SK-N-SH treated with all-trans-retinoic acid at 6 μM for 48 hours (cell line): Measurements from ENCODE around the gene ASIC3.

Source experiments
- ATAC-seq: fragments of 200-7000 bp; cut with Tn5 transposase; 3 replicates; pipeline ENCODE4 v1.9.1; 2020; ENCODE audit warnings: mild to moderate bottlenecking, moderate library complexity
- ARNTL ChIP-seq: fragments of 450-650 bp; formaldehyde crosslinking; IDR thresholded peaks from 2 replicates; pipeline ENCODE4 v1.5.0; 2020; ENCODE audit warnings: low read depth, mild to moderate bottlenecking, moderate library complexity, borderline replicate concordance
- BACH2 ChIP-seq: fragments of 250-450 bp; sonication (Bioruptor Pico); IDR thresholded peaks from 2 replicates; pipeline ENCODE4 v1.9.0; 2021; ENCODE audit warnings: mild to moderate bottlenecking, borderline replicate concordance
- CREB5 ChIP-seq: fragments of 250-450 bp; sonication (Bioruptor Pico); IDR thresholded peaks from 2 replicates; pipeline ENCODE4 v1.5.1; 2020; ENCODE audit warnings: low read depth, mild to moderate bottlenecking, moderate library complexity
- CSDC2 ChIP-seq: fragments of 250-450 bp; sonication (Bioruptor Pico); IDR thresholded peaks from 2 replicates; pipeline ENCODE4 v1.5.0; 2020; ENCODE audit warnings: mild to moderate bottlenecking, moderate library complexity
- CSRNP3 ChIP-seq: fragments of 250-450 bp; sonication (Bioruptor Pico); IDR thresholded peaks from 2 replicates; pipeline ENCODE4 v1.5.1; 2021; ENCODE audit warnings: mild to moderate bottlenecking, moderate library complexity
- ESRRG ChIP-seq: fragments of 250-450 bp; sonication (Bioruptor Pico); IDR thresholded peaks from 2 replicates; pipeline ENCODE4 v1.6.1; 2021; ENCODE audit warnings: mild to moderate bottlenecking
- GLIS3 ChIP-seq: fragments of 250-450 bp; sonication (Bioruptor Pico); IDR thresholded peaks from 2 replicates; pipeline ENCODE4 v1.5.0; 2020; ENCODE audit warnings: mild to moderate bottlenecking, moderate library complexity
- ISL1 ChIP-seq: fragments of 250-450 bp; sonication (Bioruptor Pico); IDR thresholded peaks from 2 replicates; pipeline ENCODE4 v2.1.2; 2022; ENCODE audit warnings: mild to moderate bottlenecking, moderate library complexity
- OSR1 ChIP-seq: fragments of 250-450 bp; sonication (Bioruptor Pico); IDR thresholded peaks from 2 replicates; pipeline ENCODE4 v1.8.0; 2022; ENCODE audit warnings: moderate library complexity, mild to moderate bottlenecking, inconsistent platforms
- PATZ1 ChIP-seq: fragments of 250-450 bp; sonication (Bioruptor Pico); IDR thresholded peaks from 2 replicates; pipeline ENCODE4 v1.8.0; 2020; ENCODE audit warnings: mild to moderate bottlenecking, moderate library complexity, borderline replicate concordance
- POU6F1 ChIP-seq: fragments of 250-450 bp; sonication (Bioruptor Pico); IDR thresholded peaks from 2 replicates; pipeline ENCODE4 v1.8.0; 2021; ENCODE audit warnings: low read depth, mild to moderate bottlenecking, moderate library complexity, borderline replicate concordance
- PPARA ChIP-seq: fragments of 250-450 bp; sonication (Bioruptor Pico); IDR thresholded peaks from 2 replicates; pipeline ENCODE4 v1.5.0; 2020; ENCODE audit warnings: mild to moderate bottlenecking, borderline replicate concordance
- SNAI2 ChIP-seq: fragments of 250-450 bp; sonication (Bioruptor Pico); IDR thresholded peaks from 2 replicates; pipeline ENCODE4 v1.5.0; 2020; ENCODE audit warnings: mild to moderate bottlenecking, moderate library complexity
- TCF4 ChIP-seq: fragments of 250-450 bp; sonication (Bioruptor Pico); IDR thresholded peaks from 2 replicates; pipeline ENCODE4 v1.8.0; 2021; ENCODE audit warnings: mild to moderate bottlenecking, moderate library complexity, borderline replicate concordance
- TSHZ2 ChIP-seq: fragments of 250-450 bp; sonication (Bioruptor Pico); IDR thresholded peaks from 2 replicates; pipeline ENCODE4 v1.5.0; 2020; ENCODE audit warnings: mild to moderate bottlenecking, moderate library complexity
- ZC3H10 ChIP-seq: fragments of 250-450 bp; sonication (Bioruptor Pico); IDR thresholded peaks from 2 replicates; pipeline ENCODE4 v1.5.1; 2021; ENCODE audit warnings: mild to moderate bottlenecking, moderate library complexity
- ZFP3 ChIP-seq: fragments of 250-450 bp; sonication (Bioruptor Pico); IDR thresholded peaks from 2 replicates; pipeline ENCODE4 v1.5.0; 2020; ENCODE audit warnings: mild to moderate bottlenecking, moderate library complexity
- ZFP30 ChIP-seq: fragments of 450-650 bp; formaldehyde crosslinking; IDR thresholded peaks from 2 replicates; pipeline ENCODE4 v1.5.0; 2022; ENCODE audit warnings: mild to moderate bottlenecking, moderate library complexity
- ZNF565 ChIP-seq: fragments of 450-650 bp; formaldehyde crosslinking; conservative IDR thresholded peaks from 2 replicates; pipeline ENCODE4 v1.5.0; 2020; ENCODE audit warnings: low read depth, mild to moderate bottlenecking, moderate library complexity
- ZNF70 ChIP-seq: fragments of 450-650 bp; formaldehyde crosslinking; IDR thresholded peaks from 2 replicates; pipeline ENCODE4 v1.5.0; 2020; ENCODE audit warnings: mild to moderate bottlenecking, moderate library complexity
- ZNF8 ChIP-seq: fragments of 450-650 bp; formaldehyde crosslinking; IDR thresholded peaks from 2 replicates; pipeline ENCODE4 v1.5.0; 2020; ENCODE audit warnings: mild to moderate bottlenecking, moderate library complexity

ASIC3 gene

GRCh38 chr7:151012031-151012692 is 36.2 kb upstream of the ASIC3 start:
- TF ChIP-seq ISL1 (CRISPR knock-in tag) (no peak), ZFP3 (no peak), CREB5 (CRISPR knock-in tag) (no peak), GLIS3 (CRISPR knock-in tag) (no peak), ARNTL (no peak), BACH2 (no peak), ZFP30 (CRISPR knock-in tag) (no peak), CSDC2 (no peak), ESRRG (CRISPR knock-in tag) (no peak), PATZ1 (no peak), TCF4 (CRISPR knock-in tag) (no peak), ZNF8 (no peak), ZNF70 (CRISPR knock-in tag) (no peak), OSR1 (CRISPR knock-in tag) (no peak), POU6F1 (CRISPR knock-in tag) (no peak), PPARA (no peak), ZC3H10 (no peak), ZNF565 (CRISPR knock-in tag) (no peak)
- TF ChIP-seq, all 23 proteins: peak for 0
- no peak for ATAC-seq

GRCh38 chr7:151012911-151013347 is 35.4 kb upstream of the ASIC3 start:
- TF ChIP-seq BACH2 (no peak), TSHZ2 (CRISPR knock-in tag) (0 out of 2 replicates have a peak, but pooled peaks have one; percentile 33), OSR1 (CRISPR knock-in tag) (no peak), ZFP30 (CRISPR knock-in tag) (no peak)
- peak; percentile 90 for ATAC-seq

- ATAC-seq, result peak; percentile 50
- TF ChIP-seq ISL1 (CRISPR knock-in tag), result no peak
- no peak for TF ChIP-seq CSRNP3 (CRISPR knock-in tag)
- no peak for TF ChIP-seq CREB5 (CRISPR knock-in tag)
- TF ChIP-seq TSHZ2 (CRISPR knock-in tag), result no peak
- TF ChIP-seq TCF4 (CRISPR knock-in tag), result no peak
- TF ChIP-seq SNAI2, result no peak
- TF ChIP-seq PATZ1, result no peak
- TF ChIP-seq ZC3H10, result no peak
- no peak for TF ChIP-seq CSDC2
- no peak for TF ChIP-seq ZNF70 (CRISPR knock-in tag)
- TF ChIP-seq ZNF565 (CRISPR knock-in tag), result no peak
- TF ChIP-seq ZNF8, result no peak
- TF ChIP-seq ARNTL, result no peak
These were observed 35.0 kb upstream of the ASIC3 start for GRCh38 chr7:151013356-151013732.
